Testis (tissue), 2 donors: Measurements from ENCODE around the gene C1orf210.

ENCODE experiments used
- POLR2A ChIP-seq: fragments of 450-650 bp; IDR thresholded peaks from one replicate; pipeline ENCODE4 v1.6.1; 2017; ENCODE audit warnings: antibody characterized with exemption, mild to moderate bottlenecking, moderate library complexity
- TF ChIP-seq, protein P1 (sequence below), 3 experiments: fragments of 450-650 bp in 2 of 3; fragments of 200-600 bp in 1 of 3; sonication (generic) in 1 of 3; IDR thresholded peaks; one replicate each; pipeline ENCODE4 v1.5.1; 2016 to 2019; ENCODE audit warnings: antibody characterized with exemption in 3 of 3, mild to moderate bottlenecking in 2 of 3, moderate library complexity in 1 of 3

DNA sequence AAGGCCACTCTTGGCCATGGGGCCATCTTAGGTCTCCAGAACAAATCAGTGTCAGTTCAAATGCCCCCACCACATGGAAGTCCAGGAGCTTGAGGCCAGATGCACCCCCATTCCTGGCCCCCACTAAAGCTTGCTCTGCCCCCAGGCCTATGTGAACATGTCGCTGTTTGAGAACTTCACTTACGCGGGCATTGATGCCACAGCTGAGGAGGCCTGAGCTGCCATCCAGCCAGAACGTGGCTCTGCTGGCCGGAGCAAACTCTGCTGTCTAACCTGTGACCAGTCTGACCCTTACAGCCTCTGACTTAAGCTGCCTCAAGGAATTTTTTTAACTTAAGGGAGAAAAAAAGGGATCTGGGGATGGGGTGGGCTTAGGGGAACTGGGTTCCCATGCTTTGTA, 37.1 kb upstream of the C1orf210 start:
- TF ChIP-seq, protein P1, sequence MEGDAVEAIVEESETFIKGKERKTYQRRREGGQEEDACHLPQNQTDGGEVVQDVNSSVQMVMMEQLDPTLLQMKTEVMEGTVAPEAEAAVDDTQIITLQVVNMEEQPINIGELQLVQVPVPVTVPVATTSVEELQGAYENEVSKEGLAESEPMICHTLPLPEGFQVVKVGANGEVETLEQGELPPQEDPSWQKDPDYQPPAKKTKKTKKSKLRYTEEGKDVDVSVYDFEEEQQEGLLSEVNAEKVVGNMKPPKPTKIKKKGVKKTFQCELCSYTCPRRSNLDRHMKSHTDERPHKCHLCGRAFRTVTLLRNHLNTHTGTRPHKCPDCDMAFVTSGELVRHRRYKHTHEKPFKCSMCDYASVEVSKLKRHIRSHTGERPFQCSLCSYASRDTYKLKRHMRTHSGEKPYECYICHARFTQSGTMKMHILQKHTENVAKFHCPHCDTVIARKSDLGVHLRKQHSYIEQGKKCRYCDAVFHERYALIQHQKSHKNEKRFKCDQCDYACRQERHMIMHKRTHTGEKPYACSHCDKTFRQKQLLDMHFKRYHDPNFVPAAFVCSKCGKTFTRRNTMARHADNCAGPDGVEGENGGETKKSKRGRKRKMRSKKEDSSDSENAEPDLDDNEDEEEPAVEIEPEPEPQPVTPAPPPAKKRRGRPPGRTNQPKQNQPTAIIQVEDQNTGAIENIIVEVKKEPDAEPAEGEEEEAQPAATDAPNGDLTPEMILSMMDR (IDR thresholded peaks at IDR 0.05): no peak
- no peak for TF ChIP-seq POLR2A
